GM21390 (cell line): ENCODE data around the gene NHS.
A peak's percentile ranks its signal among the peaks of the same experiment; 100 is the strongest.
"Not testable (repeated sequence)": the region's sequence is repeated elsewhere in the genome, so short reads cannot be mapped to it uniquely, and the experiment has no call there.

ENCODE experiments used
- ATAC-seq: cut with Tn5 transposase; IDR thresholded peaks from one replicate; pipeline ENCODE4 v1.9.1; 2021; ENCODE audit not compliant: unreplicated experiment

The NHS gene

DNA sequence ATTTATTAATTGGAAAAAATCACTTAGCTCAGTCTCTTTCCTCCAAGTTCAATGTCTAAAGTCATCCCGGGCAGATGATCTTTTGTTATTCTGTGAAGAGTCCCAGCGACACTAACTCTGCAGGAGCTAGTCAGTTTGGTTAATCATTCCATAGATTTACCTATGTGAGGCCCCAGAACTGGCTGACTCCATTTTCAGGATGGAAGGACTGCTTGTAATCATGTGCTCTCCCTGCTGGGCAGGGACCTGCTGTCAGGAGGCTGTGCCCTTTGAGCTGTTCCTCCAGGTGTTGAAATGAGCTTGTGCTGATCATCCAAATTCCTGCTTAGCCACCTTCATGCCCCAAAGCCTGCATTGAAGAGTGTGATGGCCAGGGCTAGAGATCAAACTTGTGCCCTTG is 169.8 kb downstream of the NHS start:
- no peak for ATAC-seq

DNA sequence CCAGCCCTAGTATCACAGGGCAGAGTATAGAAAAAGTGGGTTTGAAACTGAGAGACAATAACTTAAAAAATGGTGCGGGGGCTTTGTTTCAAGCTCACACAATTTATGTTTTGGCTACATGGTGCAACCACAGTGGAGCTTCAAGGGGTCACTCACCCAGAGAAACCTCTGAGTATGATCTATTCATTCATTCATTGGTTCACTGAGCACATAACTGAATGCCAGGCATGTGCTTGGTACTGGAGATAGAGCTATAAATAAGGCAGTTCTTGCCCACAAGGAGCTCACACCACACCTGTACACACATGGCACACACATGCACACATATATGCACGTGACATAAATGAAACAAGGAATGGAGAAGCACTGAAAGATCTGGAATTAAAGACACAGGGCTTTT is 171.4 kb downstream of the NHS start:
- no peak for ATAC-seq

DNA sequence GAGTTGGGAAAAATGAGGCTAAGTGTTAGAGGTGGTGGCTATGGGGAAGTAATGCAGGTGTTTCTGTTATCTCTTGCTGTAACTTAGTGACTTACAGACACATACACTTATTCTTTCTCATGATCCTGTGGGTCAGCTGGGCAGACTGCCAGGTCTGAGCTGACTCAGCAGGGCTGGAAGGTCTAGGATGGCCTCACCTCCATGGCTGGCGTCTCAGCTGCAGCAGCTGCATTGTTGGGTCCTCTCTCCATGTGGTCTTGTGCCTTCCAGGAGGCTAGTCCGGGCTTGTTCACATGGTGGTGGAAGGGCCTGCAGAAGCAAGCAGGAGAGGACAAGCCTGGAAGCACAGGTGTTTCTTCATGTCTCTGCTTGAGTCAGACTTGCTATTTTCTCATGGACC is 172.7 kb downstream of the NHS start:
- peak; percentile 77 for ATAC-seq

DNA sequence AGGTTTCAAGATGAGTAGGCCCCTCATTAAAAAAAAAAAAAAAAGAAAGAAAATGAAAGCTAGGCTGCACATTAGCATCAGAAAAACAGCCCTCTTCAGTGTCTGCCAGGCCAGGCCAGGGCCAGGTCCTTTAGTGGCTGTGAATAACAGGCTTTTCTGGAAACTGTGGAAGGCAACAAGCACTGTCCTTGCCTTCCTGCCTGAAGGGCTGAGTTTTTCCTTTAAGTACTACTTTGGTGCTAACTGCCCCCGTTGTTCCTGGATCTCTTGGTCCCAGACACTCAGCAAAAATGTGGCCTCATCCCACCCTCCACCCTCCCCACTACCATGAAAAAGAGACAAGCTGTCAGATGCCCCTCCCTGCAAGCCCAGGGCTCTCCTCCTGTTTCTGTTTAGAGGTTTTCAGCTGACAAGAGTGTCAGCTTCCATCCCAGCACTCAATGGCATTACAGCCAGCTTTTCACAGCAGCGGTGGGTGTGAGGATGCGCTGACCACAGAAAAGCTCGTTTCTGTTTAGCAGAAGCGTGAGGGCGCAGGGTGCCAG is 174.2 kb downstream of the NHS start:
- no peak for ATAC-seq

DNA sequence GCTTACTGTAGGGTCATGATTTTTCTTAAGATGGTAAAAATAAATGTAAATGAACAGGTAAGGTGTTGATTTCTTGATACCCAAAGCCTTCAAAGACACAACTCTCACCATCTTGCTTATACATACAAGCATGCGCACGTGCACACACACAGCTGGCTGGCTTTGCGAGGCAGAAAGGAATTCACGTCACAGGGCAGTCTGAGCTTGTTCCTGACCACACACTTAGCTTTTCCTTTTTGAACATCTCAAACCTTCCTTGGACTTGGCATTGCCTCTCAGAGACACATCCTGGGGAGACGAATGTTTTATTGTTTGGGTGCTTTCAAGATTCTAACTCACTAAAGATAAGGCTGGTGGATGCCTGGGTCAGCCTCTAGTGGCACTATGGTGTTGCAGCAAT is 175.0 kb downstream of the NHS start:
- ATAC-seq: no peak

DNA sequence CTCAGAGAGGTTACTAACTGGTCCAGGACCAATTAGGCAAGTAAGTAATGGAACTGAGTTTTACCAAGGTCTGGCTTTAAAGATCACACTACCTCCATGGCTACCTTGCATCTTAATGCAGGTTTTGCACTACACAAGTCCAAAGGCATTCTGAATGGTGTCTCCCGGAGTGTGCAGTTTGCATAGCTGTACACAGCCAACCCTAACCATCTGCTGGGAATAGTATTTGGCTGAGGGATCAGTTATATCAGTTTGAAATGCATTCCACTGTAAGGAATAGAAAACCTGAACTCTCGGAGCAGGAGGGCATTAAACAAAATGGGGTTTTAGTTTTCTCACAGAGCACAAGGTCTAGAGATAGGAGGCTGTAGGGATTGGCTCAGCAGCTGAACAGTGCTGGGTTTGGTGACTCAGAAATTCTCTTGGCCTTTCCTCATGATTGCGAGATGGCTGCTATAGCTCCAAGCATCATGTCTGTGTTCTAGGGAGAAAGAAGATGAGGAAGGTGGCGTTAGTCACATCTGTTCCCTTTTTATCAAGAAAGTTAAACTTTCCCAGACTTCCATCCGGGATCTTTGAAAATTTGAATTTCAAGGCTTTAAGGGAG is 177.1 kb downstream of the NHS start:
- no peak for ATAC-seq

DNA sequence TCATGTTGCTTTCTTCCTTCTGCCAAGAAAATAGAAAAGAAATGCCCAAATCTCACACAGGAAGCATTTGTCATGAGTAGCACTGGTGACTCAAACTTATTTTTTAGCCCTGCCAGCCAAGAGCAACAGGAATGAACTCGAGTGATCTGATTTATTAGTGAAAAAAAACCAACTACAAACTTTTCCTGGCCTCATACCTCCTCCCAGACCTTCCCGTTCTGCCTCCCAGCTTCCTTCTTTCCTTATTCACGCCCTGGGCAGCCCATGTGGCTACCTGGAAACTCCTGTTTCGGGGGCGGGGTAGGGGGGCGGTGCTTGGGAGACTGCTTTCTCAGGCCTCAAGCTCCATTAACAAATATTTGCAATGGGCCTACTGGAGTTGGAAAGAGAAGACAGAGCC is 178.5 kb downstream of the NHS start:
- no peak for ATAC-seq

DNA sequence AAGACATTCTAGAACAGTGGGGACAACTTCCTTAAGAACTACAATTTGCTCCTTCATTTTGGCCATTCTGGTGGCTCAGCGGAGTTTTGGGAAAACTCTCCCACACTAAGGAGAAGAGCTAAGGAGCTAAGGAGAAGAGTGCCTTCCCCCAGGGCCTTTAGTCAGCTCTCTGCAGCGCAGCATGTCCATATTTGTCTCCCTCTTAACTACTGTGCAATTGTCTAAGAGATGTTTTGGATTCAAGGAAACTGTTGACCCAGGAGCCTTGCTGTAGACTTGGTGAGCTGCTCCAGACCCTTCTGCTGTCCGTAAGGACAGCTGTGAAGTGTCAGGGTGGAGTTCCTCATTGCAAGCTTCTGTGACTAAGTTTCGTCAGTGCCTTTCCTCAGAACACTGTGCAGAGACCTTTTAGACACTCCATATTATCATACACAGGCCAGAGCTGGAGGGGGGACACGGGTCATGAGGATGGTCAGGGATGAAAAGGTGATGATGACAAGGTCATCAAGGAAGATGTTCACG is 179.0 kb downstream of the NHS start:
- no peak for ATAC-seq

DNA sequence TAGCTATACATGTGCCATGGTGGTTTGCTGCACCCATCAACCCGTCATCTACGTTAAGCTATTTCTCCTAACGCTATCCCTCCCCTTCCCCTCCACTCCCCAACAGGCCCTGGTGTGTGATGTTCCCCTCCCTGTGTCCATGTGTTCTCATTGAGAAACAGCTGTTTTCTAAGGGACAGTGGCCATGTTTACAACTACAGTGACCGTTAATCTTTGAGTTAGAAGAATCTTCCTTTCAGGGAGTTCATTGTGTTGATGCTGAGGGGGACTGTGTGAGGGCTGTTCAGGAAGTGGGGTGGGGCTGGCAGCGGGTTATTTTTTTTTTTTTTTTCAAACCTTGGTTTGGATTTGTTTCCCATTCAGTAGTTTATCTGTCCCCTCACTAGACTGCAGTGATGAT is 179.9 kb downstream of the NHS start:
- no peak for ATAC-seq

DNA sequence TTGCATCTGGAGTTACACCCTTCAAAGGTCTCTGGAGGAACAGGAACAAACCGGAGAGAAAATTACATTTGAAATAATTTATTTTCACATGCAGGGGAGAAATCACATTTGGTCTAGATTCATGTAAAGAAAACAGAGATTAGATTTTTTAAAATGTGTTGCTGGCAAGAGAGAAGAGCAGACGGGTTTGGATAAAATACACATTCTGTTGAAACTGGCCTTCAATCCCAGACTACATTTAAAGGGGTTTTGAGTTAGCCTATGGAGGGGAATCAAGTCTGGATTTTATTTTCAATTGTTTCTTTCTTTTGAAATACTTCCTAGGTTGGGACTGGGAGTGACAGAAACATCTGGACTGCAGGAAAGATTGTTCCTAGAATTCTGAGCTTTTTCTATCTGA is 180.8 kb downstream of the NHS start:
- no peak for ATAC-seq

DNA sequence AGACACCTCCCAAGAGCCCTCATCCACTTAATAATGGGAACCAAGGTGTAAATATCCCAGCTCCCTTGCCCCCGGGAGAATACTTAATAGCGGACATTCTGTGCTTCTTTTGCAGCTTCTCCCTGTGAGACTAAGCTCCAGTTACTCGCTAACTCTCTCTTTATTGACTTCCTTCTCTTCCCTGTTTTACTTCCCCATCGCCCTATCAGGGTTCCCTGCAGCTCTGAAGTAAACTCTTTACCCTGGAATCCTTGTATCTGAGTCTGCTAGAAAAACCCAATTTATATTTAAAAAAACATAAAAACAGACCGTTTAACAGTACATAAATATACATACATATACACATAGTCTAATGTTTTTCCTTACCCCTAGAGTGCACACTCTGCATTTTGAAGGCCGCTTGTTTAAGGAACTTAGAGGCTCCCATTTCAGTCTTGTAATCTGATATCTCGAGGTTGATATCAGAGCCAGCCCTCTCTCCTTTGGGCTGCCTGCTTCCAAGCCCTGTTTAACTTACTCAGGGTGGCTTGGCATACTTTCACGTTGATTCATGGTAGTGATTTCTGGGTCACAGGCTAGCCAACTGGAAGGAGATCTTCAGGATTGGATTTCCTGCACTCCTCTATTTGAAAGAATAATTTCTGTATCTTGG is 184.9 kb downstream of the NHS start:
- no peak for ATAC-seq

DNA sequence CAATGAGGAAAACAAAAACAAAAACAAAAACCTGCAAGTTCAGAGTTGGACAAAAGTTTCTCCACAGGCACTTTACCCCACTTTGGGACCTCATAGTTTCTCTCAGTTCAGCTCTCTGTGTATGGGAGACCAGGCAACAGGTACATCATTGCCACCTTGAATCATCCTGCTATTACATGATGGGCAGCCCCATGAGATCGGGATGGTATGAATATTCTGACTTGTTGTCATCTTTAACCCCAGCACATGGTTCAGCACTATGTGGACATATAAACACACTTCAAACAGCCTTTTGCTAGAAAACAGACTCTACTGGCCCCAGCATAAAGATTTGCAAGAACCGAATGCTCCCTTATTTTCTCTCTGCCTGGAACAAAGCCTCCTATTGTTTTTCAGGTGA is 185.4 kb downstream of the NHS start:
- ATAC-seq: no peak

DNA sequence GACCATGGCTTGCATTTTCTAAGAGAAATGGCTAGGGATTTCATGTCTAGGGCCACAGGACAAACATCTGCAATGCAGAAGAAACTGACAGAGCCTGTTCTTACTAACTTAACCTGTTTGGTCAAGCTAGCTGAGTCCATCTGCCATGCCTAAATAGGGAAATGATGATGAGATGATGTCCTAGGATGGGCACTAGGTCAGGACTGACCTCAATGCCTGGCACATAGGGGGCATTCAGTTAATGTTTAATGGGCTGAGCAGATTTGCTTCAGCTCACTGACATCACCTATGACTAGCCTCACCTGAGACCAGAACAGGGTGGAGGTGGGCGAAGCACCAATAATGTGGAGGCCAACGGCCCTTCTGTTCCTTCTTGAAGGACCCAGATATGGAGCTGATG is 188.1 kb downstream of the NHS start:
- no peak for ATAC-seq

DNA sequence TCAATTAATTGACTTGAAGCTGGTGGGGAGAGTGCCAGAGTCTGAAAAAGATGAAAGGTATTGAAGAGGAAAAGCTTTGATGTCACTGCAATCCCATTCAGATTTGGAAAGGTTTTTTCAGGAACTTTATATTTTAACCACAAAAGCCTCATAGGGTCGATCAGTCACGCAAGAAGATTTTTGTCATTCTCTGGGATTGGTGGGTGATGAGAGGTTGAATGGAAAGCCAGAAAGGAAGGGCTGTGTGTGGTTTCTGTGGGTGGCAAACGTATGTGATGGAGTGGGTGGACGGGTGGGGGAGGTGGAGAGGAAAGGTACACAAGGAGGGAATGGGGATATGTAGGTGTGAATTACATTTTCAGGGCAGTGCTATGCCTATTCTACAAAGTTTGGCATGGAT is 188.5 kb downstream of the NHS start:
- ATAC-seq: no peak

DNA sequence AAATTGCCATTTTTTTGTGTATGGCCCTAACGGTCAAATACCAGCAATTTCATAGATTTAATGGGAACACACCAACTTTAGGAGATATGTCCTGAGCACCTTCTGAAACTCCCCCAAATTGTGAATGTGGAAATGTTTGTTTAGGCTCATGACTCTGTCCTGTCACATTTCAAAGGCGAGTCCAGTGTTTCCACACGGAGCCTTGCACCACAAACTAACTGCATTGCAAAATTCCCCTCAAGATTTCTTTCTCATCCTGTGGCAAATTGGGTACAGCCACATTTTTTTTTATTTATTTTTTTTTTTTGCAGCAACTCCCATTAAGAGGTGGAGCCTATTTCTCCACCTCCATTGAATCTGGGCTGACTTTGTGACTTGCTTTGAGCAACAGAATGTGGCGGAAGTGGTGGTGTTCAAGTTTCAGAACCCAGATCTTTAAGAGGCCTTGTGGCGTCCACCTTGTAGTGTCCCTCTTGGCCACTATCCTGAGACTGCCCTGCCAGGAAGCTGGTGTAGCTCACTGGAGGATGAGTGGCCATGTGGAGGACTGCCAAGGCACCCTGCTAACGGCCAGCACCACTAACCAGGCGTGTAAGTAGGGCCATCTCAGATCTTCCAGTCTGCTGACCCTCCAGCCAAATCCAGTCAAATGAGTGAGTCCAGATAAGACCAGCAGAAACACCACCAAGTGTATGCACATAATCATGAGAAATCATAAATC is 189.8 kb downstream of the NHS start:
- ATAC-seq: no peak

DNA sequence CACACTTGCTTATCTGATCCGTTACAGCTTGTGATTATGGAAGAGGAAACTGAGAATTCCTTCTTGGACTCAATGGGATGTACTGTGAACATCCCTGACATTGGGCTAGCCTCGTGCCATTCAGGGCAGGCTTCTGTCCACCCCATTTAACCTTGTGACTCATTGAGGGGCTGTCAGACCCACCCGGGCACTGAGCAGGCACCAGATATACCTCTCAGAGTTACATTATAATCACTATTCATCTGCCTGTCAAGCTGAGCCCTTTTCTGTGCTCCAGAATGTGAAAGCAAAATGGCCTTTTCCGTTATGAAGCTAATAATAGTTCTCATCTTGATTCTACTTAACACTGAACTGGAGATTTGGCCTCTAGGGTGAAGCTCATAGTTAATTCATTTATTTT is 191.7 kb downstream of the NHS start:
- ATAC-seq: no peak

DNA sequence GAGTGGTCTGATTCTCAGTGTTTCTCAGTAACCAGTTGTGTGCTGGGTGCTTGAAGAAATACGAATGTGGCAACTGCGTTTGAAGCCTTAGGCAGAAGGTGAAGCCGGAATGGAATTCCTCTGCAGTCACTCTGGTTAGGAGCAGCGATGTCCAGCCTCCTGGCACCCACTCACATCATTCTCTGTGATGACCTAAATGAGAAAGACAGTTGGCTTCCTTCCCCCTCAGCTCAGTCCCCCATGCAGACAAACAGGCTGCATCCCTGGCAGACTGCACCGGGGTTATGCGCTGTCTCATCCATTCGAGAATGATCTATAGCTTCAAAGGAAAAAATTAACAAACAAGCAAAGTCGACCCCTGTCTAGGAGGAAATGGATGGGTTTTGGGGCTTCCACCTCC is 192.2 kb downstream of the NHS start:
- ATAC-seq: no peak

DNA sequence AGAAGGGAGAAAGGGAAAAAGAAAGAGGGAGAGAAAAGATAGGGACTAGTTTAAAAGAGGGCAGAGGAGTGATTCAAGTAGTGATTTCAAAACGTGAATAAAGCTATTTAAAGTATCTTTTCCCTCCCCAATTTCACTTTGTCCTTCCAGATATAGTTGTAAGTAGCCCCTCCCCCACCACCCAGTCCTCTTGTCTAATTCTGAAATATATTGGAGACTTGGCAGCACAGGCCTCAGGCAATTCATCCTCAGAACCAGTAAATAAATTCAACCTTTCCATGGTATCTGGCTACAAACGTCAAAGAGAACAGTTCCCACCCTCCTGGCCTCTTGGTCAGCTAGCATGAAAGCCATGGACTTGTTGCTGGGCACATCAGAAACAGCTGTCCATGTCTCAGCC is 192.8 kb downstream of the NHS start:
- no peak for ATAC-seq

DNA sequence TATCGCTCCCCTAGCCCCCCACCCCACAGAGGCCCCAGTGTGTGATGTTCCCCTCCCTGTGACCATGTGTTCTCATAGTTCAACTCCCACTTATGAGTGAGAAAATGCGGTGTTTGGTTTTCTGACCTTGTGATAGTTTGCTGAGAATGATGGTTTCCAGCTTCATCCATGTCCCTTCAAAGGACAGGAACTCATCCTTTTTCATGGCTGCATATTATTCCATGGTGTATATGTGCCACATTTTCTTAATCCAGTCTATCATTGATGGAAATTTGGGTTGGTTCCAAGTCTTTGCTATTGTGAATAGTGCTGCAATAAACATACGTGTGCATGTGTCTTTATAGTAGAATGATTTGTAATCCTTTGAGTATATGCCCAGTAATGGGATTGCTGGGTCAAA is 193.8 kb downstream of the NHS start:
- not testable (repeated sequence) for ATAC-seq

DNA sequence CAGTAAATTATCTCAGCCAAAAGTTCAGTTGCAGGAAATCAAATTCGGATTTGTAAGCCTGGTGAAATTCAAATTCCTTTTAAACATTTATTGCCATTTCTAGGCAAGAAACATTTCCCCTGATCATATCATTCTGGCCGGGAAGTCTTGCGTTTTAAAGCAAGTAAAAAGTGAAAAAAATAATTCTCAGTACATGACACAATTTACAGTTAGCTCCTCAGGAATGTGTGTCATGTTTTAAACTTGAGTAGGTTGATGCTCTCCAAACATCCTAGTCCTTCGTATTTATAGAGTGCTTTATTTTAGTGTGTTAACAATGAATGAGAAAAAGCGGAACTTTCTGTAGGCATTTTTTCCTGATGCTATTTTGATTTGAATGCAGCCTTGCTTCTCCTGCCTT is 204.0 kb downstream of the NHS start:
- no peak for ATAC-seq

DNA sequence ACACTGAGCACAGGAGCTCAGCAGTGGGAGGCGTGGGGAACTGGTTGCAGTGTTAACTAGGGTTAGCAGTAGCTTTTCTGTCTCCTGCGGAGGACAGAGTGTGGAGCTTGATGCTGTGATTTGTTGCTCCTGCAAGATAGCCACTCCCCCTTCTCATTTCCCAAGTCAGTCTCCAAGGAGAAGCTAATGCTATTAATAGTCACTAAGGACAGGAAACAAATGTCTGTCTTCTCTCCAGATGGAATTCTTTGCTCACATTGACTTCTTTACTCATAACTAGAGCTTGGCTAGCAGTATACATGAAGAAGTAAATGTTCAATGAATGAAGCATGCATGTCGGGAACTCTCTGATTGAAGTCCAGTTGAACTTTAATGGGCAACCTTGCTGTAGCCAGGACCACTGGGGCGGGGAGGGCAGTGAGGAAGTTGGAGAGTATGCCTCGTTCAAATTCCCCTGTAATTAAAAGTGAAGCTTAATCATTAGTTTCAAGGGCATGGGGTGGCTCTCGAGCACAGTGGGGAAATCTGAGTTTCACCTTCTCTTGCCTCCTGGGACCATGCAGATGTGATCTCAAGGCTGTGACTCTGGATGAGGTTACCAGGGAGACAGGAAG is 205.6 kb downstream of the NHS start:
- ATAC-seq: no peak

DNA sequence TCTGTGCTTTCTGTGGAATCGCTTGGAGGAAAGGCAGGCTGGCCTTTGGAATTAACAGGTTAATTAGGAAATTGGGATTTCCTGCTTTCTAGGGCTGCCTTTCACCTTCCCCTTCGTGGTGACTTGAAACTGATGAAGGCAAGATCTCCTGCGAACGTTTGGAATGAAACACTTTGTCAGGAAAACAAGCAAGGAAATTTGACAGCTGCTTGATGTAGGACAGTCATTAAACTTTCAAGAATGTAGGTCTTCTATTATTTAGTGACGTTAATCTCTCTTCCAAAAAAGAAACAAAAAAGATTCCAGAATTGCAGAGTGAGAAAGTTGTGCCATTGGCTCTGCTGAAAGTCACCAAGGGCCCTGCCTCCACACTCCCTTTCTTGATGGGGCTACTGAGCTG is 206.6 kb downstream of the NHS start:
- ATAC-seq: no peak
